GM18861 (cell line): Measurements from ENCODE around the gene TCIRG1.
"Not testable (repeated sequence)": the region's sequence is repeated elsewhere in the genome, so short reads cannot be mapped to it uniquely, and the experiment has no call there.

Experiments used
- ATAC-seq: cut with Tn5 transposase; IDR thresholded peaks from one replicate; pipeline ENCODE4 v1.9.1; 2021; ENCODE audit not compliant: unreplicated experiment

Gene TCIRG1, protein sequence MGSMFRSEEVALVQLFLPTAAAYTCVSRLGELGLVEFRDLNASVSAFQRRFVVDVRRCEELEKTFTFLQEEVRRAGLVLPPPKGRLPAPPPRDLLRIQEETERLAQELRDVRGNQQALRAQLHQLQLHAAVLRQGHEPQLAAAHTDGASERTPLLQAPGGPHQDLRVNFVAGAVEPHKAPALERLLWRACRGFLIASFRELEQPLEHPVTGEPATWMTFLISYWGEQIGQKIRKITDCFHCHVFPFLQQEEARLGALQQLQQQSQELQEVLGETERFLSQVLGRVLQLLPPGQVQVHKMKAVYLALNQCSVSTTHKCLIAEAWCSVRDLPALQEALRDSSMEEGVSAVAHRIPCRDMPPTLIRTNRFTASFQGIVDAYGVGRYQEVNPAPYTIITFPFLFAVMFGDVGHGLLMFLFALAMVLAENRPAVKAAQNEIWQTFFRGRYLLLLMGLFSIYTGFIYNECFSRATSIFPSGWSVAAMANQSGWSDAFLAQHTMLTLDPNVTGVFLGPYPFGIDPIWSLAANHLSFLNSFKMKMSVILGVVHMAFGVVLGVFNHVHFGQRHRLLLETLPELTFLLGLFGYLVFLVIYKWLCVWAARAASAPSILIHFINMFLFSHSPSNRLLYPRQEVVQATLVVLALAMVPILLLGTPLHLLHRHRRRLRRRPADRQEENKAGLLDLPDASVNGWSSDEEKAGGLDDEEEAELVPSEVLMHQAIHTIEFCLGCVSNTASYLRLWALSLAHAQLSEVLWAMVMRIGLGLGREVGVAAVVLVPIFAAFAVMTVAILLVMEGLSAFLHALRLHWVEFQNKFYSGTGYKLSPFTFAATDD

GRCh38 chr11:68038718-68039525 lies at the start of gene TCIRG1:
TSS of gene TCIRG1 (plus strand) at chr11:68039025. CDS start at chr11:68041272, 2,247 bp downstream.
- peak; percentile 34 for ATAC-seq

DNA sequence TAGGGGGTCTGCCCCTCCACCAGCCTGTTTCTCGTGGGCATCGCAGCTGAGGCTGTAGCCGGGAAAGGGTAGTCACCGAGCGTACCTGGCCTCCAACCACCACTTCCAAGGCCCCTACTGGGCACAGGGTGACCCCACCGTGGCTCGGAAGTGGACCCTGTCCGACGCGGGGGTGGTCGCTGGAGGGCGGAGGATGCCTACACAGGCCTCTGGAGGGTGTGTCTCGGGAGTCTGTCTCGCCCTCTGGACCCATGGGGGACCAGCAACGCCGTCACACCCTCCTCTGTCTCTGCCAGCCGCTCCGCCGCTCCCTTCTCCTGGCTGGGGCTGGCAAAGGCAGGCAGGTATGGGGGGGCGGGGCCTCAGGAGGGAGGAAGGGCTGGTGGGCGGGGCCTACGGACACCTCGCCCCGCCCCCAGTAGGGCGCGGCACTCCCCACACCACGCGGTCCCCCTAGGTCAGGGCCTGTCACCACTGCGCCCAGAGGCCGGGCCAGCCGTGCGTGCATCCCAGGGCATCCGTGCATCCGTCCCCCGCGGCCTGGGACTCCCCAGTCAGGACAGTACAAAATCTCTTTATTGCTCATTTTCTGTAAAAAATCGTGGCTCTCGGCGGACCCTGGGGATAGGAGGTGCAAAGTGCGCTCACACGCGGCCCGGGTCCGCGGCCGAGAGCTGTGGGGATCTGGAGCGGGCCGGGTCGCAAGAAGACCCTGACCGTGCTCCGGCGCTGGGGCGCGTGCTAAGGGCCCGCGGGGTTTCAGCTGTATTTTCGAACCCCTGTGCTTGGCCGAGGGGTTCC lies 48.1 kb upstream of the TCIRG1 start:
- not testable (repeated sequence) for ATAC-seq

GRCh38 chr11:67991347-67992121 lies 47.3 kb upstream of the TCIRG1 start:
- ATAC-seq: not testable (repeated sequence)

DNA sequence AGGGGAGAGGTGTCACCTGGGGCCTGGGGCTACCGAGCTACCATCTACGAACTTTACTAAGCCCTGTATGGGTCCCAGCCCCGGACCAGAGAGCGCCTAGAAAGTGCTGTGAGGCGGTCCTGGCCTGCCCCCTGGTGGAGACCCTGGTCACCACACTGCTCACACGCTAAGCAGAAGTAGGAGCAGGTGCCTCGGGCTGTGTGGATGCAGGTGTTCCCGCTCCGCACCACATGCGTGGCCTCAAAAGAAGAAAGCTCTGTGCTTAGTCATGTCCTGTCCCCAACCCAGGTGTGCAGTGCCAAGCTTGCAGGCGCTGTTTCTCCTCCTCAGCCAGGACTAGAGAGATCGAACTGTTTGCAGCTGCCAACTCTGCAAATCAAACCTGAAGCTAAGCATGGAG lies 45.0 kb upstream of the TCIRG1 start:
- ATAC-seq: not testable (repeated sequence)

GRCh38 chr11:67994387-67994786 lies 44.4 kb upstream of the TCIRG1 start:
- ATAC-seq: not testable (repeated sequence)

GRCh38 chr11:67995129-67995528 lies 43.7 kb upstream of the TCIRG1 start:
- not testable (repeated sequence) for ATAC-seq

GRCh38 chr11:67995579-67995978 lies 43.2 kb upstream of the TCIRG1 start:
- not testable (repeated sequence) for ATAC-seq

DNA sequence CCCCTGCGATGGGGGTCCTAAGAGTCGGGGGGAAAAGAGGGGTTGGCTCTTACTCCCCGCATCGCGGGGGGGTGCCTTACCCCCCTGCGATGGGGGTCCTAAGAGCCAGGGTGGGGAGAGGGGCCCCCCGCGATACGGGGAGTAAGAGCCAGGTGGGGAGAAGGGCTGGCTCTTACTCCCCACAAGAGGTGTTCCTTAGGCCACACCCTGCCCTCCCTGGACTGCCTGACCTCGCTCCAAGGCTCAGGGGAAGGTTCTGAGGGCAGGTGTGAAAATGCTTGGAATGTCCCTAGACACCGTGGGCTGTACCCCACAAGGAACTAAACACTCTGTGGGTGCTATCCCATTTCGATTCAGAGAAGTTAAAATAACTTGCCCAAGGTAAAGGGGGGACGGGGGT lies 42.8 kb upstream of the TCIRG1 start:
- no peak for ATAC-seq

GRCh38 chr11:67996622-67997474 lies 42.0 kb upstream of the TCIRG1 start:
- no peak for ATAC-seq

DNA sequence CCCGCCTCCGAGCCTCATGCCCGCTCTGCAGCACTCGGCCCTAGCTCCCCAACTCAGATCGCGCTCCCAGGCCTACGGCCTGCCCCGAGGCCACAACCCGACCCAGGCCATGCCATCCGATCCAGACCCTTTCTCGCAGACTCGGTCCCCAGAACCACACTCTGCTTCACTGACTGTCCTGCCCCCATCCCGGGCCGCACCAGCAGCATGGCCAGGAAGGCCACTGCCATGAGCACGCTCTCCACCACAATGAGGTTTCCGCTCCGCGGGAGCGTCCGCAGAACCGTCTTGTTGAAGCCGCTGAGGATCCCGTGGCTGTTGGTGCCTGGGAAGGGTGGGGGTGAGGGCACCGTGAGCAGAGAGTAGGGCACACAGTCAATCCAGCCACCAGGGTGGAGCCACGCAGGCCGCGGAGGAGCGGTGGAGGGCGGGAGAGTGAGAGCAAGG lies 41.3 kb upstream of the TCIRG1 start:
- ATAC-seq: no peak

- ATAC-seq: no peak
Observed at GRCh38 chr11:67998150-67999045, 40.4 kb upstream of the TCIRG1 start.

GRCh38 chr11:67999201-67999629 lies 39.6 kb upstream of the TCIRG1 start:
- no peak for ATAC-seq

- no peak for ATAC-seq
Observed at GRCh38 chr11:67999704-68000103, 39.1 kb upstream of the TCIRG1 start.

DNA sequence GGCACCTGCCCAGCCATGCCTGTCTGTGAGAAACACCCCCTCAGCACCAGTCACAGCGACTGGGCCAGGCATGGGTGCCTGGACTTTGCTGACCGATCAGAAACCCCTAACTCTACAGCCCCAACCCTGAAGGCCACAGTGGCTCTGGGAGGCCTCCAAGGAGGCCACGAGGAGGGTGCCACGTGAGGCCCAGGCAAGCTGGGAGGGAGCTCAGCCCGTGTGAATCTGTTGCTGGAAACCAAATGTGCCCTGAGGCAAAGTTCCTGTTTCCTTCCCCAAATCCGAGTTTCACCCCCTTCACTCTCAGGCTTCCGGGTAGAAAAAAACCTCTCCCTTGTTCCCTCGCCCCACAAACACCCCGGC lies 36.3 kb upstream of the TCIRG1 start:
- no peak for ATAC-seq

DNA sequence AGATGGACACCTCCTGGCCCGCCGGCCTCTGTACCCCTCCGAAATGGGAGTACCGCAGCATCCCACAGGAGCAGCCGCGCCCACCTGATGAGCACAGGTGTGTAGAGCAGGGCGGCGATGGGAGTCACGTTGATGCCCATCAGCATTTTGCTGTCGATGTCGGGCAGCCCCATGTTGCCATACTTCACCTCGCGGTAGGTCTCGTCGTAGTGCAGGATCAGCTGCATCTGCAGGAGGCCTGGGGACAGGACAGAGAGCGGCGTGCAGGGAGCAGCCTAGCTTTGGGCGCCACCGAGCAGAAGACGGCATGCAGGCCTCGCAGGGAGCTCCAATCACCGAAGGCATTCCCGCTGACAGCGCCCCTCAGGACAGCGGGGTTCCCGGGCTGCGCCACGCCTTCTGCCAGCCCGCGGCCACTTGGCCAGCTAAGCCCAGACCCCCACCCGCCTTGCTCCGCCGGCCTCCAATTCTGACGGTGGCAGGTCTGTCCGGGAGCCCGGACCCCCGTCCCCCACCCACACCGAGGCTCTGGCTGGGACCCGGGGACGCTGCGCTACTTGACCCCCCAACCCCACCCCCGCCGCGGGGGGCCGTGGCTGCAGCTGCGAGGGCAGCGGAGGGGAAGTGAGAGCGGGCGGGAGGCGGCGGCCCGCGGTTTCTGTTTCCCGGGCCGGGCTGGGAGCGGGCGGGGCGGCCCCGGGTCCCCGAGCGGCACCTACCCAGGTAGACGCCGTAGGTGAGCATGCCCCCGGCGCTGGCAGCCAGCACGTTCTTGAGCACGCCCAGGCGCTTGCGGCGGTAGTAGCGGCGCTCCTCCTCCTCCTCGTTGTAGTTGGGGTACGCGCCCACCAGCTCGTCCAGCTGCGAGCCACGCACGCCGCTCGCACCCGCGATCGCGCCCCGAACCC lies 35.6 kb upstream of the TCIRG1 start:
- ATAC-seq: peak; percentile 22

GRCh38 chr11:68003846-68004550 lies 34.8 kb upstream of the TCIRG1 start, which contains the start of gene UNC93B1:
TSS of gene UNC93B1 (minus strand) at chr11:68004097. CDS start at chr11:68004043, 54 bp downstream.
- ATAC-seq: peak; percentile 43
